Cortex of kidney (tissue), 1 donor: ENCODE data around the gene PLEKHG3.

ENCODE experiments used
- DNase-seq: peaks from one replicate; lab custom pipeline; 2025; lab: John Stamatoyannopoulos, UW

Gene PLEKHG3

DNA sequence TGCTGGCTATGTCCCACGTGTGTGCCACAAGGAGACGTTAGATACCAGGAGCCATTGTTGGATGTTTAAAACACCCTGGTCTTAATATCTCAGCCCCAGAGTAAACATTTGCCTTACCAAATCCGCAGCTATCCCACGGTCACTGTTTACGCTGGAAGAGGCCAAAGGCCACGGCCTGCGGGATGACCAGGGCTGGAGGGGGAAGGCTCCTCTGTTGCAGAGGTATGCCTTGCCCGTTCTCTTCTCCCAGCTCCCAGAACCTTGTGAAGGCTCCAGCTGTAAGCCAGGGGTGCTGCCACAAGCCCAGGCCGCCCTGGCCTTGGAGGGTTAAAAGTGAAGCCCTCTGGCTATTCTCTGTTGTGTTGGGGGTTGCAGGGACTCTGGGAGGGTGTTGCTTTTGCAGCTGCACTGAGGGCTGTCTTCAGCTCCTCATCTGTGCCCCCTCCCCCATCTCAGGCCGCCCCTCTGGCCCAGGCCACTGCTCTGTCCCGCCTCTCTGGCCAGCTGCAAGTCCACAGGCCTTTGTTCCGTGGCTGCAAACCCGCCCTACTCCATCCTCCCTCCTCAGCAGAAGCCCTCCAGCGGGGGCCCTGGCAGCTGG lies 2.5 kb downstream of the PLEKHG3 start:
- no peak for DNase-seq

DNA sequence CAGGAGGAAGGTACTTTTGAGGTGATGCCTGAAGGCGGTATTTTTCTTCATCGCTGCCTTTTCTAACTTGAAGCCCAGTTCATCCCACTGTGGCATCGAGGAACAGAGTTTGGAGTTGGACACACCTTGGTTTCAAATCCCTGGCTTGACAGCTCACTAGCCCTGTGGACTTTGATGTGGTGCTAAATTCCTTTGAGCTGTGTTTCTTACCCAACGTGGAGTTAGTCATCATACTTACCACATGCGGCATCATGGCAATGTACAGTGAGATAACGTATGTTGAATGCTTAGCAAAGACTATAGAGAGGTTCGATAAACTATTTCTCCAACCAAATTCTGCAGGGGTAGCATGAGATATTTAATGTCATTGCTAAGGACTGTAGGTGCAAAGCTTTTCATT lies 3.4 kb downstream of the PLEKHG3 start:
- no peak for DNase-seq

DNA sequence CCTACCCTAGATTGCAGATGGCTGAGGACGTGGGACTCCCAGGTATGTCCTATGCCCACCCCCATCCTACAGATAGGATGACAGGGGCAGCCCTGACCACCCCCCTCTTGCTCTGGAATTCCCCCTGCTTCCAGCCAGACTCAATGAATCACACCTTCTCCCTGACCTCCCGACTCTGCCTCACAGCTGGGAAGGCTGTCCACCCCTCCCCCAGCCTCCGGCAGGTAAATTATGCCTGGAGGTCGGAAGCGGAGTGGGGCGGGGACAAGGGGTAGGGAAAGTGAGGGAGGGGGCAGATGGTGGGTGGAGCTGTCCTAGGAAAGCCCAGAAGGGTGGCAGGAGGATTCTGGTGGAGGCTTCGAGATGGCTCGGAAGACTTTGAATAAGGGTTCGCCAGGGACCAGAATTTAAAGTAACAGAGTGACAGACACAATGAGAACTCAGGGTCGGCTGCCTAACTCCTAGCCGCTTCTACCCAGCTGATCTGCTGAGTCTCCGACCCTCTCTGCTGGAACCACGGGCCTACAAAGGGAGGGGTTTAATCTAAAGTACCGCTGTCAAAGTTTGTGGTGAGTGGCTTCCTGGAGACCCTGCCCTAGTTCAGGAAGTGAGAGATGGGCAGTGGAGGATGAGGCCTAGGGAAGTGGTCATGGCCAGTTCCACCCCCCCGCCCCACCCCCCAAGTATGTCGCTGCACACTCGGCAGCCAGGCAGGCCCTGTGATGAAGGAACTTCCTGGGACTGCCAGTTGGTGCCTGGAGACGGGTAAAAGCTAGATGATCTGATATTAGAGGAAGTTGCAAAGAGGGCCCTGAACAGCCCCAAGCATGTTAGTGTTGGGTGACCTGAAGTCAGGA lies 4.2 kb downstream of the PLEKHG3 start:
- no peak for DNase-seq

DNA sequence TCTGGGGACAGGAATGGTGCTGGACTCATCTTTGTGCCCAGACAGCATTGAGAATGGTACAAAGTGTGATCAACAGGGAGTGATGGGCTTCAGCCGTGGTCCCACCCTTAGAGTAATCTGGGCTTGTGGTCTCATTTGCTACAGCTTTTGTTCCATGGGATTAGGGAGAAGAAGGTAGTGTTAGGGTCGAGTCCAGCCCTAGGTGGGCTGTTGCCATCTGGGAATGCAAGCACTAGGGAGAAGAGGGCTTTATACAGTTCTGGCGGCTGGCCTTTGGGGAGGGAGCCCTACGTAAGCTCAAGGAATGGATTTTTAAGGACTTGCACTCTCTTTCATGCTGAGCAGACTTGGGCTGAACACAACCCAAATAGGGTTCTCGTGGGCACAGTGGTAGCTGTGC lies 4.9 kb downstream of the PLEKHG3 start:
- DNase-seq, result no peak

DNA sequence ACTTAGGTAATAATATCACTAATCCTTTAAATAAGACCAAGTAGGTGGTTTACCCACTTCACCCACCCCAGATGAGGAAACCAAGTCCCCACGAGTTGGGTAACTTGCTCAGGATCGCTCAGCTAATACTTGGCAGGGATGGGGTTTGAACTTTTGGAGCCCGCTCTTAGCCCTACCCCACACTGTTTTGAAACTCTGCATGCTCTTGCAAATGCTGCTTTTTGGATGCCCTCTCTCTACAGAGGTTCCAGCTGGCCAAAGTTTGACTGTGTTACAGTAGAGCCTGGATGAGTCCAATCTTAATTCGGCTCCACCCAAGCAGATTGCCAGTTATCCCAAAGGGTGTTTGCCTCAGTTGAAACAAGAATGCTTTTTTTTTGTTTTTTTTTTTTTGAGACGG lies 6.8 kb downstream of the PLEKHG3 start:
- DNase-seq, result no peak

DNA sequence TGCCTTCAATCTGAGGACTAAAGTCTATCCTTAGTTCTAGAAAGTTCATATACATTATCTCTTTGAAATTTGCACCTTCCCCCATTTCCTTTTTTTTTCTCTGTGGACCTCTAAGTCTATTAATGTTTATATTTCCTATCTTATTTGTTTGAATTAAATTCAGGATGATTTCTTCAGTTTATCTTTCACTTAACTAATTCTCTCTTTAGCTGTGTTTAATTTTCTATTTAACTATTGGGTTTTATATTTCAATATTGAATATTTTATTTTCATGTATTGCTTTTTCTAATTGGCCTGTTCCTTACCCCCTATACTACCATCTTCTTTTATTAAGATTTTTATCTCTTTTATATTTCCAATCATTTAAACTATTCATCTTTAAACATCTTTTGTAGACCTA lies 9.5 kb downstream of the PLEKHG3 start:
- no peak for DNase-seq

DNA sequence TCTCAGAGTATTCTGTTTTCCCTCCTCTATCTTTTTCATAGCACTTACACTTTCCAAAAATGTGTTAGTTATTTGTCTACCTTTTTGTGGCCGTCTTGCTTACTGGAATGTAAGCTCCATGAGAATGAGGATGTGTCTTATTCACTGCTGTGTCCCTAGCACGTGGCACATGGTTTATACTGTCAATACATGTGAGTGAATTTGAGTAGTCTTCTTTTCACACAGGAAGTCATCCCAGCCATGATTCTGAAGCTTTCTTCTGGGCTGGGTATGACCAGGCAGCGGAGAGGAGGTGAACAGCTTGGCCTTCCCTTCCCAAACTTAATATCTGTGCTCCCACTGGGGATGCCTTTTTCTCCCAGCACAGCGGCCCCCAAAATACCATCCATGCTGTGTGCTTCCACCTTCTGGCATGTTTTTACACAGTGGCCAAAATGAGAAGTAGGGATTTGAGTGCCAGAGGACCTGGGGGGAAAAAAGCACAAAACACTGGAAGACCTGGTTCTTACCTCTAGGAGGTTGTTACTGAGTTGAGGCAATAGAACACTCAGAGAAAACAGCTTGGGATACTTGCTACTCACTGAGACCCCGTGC lies 10.3 kb downstream of the PLEKHG3 start:
- DNase-seq, result no peak

DNA sequence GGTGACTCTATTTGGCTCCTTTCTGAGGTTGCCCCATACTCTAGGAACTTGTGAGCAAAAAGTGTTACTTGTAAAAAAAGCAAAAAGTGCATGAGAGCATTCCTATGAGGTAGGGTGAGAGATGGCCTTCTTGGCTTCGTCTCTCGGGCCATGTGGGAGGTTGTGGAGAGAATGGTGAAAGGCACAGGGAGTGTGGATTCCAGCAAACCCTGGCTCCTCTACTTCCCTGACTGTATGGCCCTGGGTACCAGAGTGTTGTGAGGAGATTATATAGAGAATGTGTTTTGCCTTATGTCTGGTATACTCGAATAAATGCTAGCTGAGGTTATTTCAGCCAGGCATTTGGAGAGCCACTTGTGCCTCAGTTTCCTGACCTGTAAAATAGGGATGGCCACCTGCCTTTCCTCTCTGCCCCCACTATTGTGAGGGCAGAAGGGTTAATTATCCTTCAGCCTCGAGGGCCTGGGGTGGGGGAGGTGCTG lies 11.0 kb downstream of the PLEKHG3 start:
- no peak for DNase-seq

DNA sequence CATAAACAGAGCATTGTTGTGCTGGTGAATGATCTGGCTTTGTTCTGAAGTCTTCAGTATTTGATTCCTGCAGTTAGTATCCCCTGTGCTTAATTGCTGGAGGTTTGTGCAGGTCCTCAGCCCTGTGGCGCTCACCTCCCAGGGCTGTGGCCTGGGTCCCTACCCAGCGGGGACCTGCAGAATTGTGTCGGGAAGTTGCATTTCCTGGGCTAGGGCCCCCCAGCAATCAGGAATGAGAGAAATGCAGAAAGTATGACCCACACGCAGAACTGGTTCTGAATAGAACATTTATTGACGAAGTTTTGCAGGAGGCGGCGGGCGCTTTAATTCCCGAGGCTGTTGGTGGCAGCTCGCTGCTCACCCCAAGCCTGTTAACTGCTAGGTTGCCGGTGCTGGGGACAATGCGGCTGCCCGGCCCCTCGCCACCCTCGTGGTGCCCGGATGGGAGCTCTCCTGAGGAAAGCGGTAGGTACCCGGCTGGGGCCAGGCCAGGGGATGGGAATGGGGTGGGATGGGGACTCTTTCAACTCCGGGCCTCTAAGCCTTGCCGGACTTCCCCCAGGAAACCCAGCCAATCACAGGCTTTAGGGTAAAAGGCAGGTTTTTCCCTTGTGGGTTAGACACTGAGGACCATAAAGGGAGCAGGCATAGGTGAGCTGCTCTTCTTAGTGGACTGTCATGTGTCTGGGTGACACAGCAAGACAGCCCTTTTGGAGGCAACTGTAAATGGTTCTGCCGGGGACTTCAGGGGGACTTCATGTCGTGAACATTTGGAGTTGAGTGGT lies 11.6 kb downstream of the PLEKHG3 start:
- no peak for DNase-seq

DNA sequence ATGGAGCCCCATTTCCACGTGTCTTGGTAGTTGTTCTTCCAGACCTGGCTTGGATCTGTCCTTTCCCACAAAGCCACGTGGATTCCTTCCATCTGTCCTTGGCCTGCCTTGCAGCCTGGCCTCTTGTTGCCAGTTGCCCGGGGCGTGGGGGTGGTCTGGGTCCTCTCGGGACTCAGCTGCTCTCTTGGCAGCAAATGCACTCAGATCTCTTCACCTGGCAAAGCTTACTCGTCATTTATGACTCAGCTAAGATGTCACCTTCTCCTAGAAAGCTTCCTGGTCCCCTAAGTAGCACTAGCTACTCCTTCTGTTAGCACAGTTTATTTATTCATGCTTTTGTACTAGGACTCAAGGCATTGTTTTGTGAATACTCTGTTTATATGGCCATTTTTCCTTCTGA lies 13.6 kb downstream of the PLEKHG3 start:
- no peak for DNase-seq

DNA sequence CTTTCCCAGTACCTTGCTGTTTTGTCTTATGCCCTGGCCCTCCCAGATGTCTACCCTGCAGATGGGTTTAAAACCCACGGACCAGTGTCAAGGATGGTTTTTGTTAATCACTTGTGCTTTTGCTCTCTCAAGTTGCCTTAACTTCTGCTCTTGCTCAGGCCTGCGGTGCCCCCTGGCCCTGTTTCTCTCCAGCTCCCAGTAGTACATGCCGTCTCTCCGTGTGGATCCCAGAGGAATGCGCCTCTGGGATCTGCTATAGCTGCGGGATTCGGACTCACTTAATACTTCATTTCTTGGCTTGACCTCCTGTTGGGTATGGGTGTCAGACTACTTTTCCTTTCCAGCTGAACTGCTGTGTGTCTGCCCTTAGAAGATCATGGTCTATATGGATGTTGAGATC lies 14.5 kb downstream of the PLEKHG3 start:
- no peak for DNase-seq

DNA sequence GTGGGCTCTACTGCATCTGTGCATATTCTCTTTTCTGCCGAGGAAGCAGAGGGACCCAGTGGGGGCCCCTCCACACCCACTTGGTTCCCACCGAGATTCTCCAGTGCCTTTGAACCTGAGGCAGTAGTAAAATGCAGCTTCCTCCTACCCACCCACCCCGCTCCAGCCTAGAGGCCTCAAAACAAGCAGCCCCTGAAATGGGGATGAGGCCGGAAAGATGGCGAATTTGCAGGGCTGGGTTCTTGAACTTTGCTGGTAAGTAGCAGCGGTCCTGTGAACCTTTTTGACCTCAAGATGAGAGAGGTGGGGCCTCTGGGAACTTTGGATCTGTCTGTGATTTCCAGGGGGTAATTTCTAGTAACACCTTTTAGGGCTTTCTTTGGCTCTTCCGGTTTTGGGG lies 15.4 kb downstream of the PLEKHG3 start:
- no peak for DNase-seq

DNA sequence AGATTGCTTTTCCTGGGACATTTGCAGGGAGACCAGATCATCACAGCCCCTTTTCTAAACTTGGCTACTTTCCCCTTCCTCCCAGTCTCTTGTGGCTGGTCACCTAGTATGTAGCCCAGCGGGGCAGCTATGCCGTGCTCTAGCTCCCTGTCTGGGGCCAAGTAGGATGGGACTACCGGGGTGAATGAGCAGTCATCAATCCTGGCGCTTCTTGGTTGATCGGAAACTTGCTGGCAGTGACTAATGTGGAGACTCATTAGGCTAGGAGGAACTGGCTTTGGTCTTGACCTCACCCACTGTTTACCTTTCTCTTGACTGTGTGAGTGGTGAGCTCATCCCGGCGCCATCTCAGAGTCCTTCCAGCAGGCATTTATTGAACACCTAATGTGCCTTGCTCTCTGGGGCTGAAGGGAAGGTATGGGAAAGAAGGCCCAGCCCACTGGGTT lies 15.9 kb downstream of the PLEKHG3 start:
- no peak for DNase-seq

DNA sequence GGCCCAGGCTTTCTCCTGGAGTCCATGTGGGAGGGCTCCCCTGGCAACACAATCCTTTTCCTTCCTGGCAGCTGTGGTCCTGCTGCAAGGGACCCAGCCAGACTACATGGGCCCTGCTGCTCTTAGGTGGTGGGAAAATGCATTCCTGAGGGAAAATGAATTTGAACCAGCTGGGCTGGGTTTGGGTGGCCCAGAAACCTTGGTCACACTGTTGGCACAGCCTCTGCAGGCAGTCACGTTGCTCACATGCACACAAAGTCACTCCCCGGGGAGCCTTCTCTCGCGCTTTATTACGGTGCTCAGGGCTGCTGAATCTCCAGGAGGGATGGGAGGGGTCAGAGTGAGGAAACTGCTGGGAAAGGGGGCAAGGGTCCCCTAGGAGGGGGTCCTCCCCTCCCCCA lies 17.2 kb downstream of the PLEKHG3 start:
- no peak for DNase-seq

DNA sequence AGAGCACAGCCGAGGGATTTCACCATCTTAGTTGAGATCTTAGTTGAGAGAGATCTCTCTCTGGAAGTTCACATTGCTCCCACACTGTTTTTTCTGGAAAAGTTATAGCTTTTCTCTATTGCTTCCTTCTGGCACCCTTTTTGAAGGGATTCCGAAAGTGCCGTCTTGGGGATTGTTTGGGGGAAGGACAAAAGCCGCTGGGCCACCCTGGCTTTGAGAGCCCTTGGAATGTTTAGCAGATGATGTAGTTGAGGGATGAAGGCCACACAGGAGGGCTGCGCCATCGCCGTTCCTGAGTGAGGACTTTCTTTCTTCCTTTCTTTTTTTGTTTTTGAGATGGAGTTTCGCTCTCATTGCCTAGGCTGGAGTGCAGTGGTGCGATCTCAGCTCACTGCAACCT lies 17.7 kb downstream of the PLEKHG3 start:
- DNase-seq, result no peak

DNA sequence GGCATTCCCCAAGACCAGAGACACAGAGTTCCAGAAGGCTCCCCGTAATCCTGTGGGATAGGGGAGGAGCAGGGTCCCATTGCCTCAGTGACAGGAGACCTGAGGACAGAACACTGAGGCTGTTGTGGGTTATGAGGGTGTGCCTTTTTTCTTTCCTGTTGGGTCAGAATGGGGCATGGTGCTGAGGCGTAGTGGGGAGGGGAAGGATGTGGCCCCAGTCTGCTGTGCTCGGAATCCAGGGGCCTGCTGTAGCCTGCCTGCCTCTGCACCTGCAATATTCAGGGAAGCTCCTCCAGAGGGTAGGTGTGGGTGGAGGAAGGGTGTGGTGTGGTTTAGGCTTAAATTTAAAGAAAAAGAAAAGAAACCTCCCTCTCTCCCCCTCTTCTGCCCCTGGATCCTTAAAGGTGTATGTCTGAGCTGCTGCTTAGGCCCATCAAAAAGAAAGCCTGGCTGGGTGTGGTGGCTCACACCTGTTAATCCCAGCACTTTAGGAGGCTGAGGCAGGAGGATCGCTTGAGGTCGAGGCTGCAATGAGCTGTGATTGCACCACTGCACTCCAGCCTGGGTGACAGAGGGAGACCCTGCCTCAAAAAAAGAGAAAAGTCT lies 18.7 kb downstream of the PLEKHG3 start:
- no peak for DNase-seq

DNA sequence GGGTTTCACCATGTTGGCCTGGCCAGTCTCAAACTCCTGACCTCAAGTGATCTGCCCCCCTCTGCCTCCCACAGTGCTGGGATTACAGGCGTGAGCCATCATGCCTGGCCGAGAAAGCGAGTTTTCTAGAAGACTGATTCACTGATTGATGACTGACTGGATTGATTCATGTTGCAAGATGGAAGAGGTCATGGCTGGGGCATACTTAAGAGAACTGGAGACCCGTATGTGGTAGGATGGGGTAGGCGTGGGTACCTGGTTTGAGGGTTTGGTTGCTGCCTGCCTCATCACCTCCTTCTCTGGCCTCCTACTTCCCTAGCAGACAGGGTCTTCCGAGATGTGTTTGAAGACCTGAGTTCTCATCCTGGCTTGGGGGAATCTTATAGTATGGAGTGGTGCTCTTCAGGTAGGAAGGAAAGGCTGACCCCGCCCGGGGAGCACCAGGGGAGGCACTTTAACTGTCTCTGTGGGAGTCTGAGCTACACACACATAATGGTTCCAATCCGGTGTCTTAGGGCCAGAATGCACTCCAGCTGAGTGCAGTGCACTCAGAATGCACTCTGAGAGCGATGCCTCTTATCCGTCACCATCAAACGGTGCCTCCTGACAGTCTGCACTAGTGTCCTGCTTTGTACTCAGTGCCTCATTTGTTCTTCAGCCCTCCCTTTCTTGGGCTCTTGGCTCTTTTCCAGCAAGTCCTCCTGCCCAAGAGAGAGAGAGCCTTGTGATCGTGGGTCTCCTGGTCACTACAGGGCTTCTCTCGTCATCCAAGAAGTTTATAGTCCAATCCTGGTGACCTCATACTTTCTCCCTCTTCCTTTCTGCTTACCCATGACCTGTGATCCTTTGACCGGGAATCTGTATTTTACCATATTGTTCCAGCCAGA lies 19.7 kb downstream of the PLEKHG3 start:
- no peak for DNase-seq

DNA sequence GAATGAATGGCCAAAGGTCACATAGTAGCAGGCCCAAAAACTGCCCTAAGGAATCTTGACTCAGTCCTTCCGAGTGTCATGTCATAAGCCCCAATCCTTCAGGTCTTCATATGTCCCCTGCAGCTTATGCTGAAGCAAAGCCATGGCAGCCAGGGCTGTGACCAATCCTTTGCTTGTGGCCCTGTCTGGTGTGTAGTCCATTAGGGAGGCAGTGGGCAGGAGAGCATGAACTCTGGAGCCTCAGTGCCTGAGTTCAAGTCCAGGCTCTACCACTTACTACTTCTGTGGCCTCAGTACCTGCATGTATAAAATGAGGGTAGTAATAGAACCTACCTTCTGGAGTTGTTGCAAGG lies 20.3 kb downstream of the PLEKHG3 start:
- DNase-seq, result no peak

DNA sequence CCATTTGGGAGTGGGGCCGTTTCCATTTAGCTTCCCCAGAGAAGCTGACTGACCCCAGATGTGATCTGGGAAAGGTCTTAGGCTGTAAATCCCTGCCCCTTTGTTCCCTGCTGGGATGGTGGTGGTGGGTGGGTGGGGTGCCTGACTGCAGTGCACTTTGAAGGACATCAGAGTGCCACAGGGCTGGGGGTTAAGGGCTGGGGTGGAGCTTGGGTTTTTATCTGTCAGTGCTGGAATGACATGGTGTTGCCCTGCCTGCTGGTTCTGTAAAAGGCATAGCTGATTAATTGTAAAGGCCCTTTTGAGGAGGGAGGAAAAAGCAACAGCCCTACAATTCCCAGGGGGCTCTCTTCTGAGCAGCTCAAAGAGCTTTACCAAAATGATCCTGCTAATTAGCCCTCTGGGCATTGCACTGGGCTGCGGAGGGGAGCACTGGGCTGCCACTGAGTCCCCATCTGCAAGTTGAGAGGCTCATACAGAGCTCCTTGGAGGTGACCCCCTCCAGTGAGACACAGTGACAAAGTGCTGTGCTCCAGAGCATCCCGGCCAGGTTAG lies 21.1 kb downstream of the PLEKHG3 start:
- DNase-seq, result no peak

DNA sequence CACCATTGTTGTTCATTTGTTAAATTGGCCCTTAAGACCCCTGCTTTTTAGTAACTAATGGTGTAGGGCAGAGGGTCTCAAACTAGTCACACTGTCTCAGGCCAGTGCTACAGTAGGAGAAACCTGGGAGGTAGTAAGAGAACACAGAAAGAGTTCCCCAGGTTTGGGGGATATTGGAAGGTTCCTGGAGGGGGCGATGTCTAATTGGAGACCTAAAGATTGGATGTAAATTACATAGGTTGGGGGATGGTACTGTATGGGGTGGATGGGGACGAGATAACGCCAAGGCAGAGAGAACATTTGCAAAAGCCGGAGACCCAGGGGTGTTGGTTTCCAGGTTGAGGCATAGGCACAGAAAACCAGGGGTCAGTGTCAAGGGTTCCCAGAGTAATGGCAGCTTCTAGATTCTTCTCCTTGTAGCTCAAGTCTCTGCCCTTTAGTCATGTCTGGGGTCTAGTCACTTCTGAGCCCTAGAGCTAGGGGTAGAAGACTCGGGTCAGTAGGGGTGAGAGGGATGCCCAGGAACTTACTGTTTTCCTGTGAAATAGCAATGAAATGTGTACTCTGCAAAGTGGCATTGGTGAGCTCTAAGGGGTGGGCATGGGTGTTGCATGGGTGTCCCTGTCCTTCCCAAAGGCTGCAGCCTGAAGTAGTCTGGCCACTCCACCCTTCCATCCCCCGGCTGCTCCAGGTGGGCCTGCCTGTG lies 21.8 kb downstream of the PLEKHG3 start:
- no peak for DNase-seq
